GM19238 (cell line): ENCODE measurements around the gene APEH.
A peak's percentile ranks its signal among the peaks of the same experiment; 100 is the strongest.

Experiments
- DNase-seq: peaks from one replicate; pipeline ENCODE4 v3.0.0; 2011; ENCODE audit warnings: low spot score; ENCODE audit not compliant: insufficient read length

APEH gene

GRCh38 chr3:49712631-49713317 is 38.6 kb downstream of the APEH start:
- DNase-seq: no peak

- no peak for DNase-seq
Observed at GRCh38 chr3:49713336-49714105, 39.4 kb downstream of the APEH start.

DNA sequence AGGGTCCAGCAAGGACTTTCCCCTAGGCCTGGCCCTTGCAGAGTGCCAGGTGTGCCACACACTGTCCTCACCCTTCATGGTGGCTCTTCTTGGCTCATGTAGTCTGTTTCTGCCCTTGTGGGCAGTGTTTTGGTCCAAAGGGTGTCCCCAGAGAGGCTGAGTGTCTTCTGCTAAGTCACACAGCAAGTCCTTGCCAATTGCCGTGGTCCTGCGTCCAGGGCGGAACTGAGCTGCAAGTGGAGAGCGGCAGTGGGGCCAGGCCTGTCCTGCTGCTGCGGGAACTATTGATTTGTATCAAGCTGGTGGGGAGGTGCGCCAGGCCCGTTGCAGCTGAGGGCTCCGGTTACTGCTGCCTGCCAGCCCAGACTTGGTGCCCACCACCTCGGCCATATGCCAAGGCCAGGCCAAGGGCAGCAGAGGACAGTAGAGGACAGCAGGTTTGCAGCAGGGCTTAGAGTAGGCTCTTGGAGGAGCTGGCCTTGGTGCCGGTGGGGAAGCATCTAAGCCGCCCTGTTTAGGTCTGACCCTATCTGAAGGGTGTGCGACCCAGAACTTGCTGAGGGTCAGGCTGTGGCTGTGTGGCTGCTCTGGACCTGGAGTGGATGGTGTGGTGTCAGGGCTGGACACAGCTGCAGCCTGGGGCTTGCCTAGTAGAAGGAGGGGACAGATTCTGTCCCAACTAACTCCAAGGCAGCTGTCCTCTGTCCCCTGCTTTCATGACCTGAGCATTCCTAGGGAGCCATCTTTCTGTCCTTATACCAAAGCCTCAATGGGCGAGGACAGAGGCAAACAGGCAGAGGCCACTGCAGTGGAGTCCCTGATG is 40.8 kb downstream of the APEH start:
- no peak for DNase-seq

DNA sequence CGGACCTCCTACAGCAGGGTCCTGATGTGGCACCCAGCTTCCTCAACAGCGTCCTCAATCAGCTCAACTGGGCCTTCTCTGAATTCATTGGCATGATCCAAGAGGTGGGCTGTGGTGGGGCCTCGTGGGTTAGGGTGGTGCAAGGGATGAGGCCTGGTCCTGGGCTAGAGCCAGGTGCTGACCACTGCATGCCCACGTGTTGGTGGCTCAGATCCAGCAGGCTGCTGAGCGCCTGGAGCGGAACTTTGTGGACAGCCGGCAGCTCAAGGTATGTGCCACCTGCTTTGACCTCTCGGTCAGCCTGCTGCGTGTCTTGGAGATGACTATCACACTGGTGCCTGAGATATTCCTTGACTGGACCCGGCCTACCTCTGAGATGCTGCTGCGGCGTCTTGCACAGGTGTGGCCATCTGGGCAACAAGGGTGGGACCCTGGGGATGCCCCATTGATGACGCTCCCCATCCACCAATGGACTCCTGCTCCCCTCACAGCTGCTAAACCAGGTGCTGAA is 41.5 kb downstream of the APEH start:
- no peak for DNase-seq

DNA sequence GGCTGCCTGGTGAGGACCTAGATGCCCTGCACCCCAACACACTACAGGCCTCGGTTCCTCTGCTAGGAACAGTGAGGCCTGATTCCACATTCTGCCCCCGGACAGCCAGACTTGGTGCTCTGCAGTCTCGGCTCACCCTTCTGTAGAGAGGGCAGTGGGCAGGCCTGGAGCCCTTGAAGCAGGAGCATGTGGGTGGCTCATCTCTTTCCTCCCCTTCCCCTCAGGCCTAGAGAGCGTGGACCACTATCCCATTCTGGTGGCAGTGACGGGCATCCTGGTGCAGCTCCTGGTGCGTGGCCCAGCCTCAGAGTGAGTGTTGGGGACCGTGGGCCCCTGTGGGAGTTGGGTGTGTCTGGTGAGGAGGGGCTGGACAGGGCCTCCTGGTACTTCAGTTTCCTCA is 42.0 kb downstream of the APEH start:
- no peak for DNase-seq

GRCh38 chr3:49716691-49717210 is 42.6 kb downstream of the APEH start:
- no peak for DNase-seq

GRCh38 chr3:49717211-49717958 is 43.2 kb downstream of the APEH start:
- no peak for DNase-seq

DNA sequence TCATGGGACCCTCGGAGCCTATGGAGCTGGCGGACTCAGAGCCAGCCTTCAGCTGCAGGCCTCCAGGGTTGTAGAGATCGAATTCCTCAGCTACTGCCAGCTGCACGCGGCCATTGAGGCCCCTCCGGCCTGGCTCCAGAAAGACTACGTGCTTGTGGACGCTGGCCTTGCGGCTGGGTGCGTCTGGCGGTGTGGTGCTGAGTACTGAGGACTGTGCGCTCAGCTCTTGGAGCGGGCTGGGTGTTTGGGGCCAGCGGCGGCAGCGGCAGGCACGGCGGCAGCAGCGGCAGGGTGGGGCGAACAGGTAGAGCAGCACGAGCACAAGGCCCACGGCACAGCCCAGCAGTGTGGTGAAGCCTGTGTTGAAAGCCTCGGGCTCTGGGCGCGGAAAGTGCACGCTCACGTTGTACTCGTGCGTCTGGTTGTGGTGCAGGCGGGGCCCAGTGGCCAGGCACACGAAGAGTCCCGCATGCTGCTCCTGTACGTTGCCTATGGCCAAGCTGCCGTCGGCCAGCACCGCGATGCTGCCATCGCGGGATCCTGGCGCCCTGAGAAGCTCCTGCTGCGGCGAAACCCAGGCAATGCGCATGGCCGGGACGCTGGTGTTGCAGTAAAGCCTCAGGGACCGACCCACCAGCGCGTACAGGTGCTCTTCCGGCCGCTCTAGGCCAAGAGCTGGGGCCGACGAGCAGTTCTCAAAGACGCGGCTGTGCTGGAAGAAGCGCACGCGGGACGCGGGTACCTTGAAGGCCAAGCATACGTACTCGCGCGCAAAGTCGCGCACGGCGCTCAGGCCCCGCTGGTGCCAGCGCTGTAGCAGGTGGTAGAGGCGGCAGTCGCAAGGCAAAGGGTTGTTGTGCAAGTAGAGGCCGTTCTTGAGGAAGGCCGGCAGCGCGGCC is 44.1 kb downstream of the APEH start:
- DNase-seq: no peak

DNA sequence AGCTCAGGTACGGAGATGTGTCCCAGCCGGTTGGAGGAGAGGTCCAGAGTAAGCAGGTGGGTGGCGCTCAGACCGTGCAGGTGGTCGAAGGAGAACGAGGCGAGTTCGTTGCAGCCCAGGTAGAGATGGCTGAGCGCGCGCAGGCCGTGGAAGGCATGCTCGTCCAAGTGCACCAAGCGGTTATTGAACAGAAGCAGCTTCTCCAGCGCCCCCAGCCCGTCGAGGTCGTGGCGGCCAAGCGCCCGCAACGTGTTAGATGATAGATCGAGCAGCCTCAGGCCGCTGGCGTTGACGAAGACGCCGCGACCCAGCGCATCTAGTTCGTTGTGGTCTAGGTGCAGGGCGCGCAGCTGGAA is 44.7 kb downstream of the APEH start:
- no peak for DNase-seq

GRCh38 chr3:49719214-49719884 is 45.2 kb downstream of the APEH start, which contains the start of gene AMIGO3:
AMIGO3 (minus strand) TSS chr3:49719684; CDS start chr3:49719465, 219 bp downstream.
- peak; percentile 96 for DNase-seq

DNA sequence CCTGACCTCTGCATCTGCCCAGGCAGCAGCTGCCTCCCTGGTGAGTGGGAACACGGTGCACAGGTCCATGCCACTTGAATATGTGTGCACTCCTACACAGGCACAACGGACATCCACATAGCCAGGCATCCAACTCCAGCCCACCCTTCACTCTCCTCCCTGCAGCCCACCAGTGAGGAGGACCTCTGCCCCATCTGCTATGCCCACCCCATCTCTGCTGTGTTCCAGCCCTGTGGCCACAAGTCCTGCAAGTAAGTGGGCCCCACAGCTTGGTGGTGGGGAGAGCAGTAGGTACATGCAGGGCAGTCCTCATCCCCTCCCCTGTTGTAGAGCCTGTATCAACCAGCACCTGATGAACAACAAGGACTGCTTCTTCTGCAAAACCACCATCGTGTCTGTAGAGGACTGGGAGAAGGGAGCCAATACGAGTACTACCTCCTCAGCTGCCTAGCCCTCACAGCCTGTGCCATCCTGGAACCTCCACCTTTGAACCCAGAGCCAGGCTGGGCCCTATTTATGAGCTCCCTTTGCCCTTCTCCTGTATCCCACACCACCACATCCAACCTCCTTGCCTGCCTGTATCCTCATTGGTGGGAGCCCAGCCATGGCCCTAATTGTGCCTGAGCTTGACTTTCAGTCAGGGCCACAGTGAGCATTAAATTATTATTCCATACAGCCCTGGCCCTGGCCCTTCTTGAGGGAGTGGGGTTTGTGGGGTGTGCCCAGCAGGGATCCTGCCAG is 46.9 kb downstream of the APEH start:
- DNase-seq: no peak

DNA sequence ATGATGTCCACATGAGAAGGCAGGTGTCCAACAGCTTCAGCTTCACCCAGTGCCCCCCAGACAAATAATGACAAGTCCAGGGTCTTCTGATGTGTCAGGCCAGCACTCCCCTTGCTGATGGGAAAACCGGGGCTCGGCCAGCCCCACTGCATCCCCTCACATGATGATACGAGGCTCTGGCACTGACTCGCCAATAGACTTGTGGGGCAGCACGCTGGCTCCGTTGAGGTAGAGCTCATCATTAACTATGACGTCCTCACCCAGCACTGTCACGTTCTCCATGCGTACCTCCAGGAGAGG is 47.4 kb downstream of the APEH start:
- DNase-seq: no peak

DNA sequence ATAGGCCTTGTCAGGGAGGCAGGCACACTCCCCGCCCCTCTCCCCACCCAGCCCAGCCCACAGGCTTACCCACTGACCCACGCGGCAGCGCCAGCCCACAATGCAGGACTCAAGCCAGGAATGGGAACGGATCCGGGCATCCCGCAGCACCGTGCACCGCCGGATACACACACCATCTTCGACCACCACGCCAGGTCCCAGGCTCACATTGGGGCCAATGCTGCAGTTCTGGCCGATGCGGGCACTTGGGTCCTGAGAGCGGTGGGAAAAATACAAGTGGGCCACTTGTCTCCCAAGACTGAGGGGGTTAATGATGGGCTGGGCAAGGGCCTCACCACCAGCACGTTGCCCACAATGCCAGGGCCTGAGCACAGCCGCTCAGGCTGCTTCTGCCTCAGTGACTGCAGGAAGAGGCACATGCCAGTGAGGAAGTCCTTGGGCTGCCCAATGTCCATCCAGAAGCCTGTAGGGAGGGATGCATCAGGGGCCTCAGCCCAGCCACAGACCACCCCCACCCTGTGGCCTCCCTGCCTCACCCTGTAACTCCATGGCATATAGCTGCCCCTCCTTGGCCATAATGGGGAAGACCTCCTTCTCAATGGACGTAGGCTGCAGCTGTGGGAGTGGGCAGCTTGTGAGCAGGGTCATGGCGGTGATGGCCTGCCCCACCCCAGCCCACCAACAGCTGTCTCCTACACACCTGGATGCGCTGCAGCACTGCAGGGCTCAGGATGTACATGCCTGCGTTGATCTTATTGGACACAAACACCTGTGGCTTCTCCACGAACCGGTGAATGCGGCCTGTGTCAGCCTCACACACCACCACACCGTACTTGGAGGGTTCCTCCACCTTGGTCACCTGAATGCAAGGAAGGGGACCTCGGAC is 48.0 kb downstream of the APEH start:
- no peak for DNase-seq

DNA sequence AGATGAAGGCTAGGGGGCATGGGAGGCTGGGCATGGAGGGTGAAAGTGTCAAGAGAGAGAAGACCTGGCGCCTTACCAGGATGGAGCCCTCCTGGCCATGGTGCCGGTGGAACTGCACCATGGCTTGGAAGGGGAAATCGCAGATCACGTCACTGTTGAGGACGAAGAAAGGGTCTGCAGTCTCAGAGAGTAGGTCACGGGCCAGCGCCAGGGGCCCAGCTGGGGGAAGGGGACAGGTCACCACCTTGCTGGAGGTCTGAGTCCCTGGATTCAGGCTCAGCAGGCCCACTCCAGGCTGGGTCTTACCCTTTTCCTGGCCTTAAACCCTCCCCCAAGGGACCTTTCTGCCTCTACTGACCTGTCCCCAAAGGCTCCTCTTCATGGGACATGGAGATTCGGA is 48.7 kb downstream of the APEH start:
- no peak for DNase-seq

GRCh38 chr3:49723296-49723627 is 49.1 kb downstream of the APEH start:
- peak; percentile 46 for DNase-seq

- peak; percentile 98 for DNase-seq
Observed at GRCh38 chr3:49723628-49724551, 49.7 kb downstream of the APEH start, which contains the start of gene GMPPB. GMPPB (minus strand) TSS chr3:49723951; CDS start chr3:49723726, 225 bp downstream.

DNA sequence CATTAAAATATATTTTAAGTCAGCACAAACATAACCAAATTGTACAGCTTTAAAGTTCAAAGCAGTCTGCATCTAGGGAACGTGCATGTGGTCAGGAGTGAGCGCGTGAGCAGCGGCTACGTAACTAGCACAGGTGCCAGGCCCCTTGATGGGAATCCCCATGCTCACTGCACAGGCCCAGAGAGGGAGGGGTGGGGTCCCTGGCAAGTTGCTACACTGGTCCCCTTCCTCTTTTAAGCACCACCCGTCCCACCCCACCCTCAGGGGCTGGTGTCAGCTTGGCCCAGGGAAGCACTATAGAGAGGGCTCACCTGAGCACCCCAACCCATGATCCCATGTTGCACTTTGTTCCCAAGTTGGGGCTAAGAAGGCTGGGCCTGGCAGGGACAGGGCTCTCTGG is 50.4 kb downstream of the APEH start:
- DNase-seq: no peak
